Ascending aorta (tissue), 2 donors: Measurements from ENCODE around the gene CELSR2. TPM values are rescaled to one million over a fixed set of nuclear protein-coding genes. Genes with fewer than 3 reads are reported as not detected.

ENCODE experiments used
- DNase-seq, 2 donors: peaks; one replicate each; pipeline ENCODE4 v3.0.0-alpha.2; 2019; ENCODE audit warnings: low spot score in 2 of 2
- H3K27ac ChIP-seq, 2 donors: fragments of 200-600 bp; sonication (generic); one replicate each; pipeline ENCODE4 v1.5.1; 2016 to 2017; ENCODE audit warnings: mild to moderate bottlenecking in 1 of 2
- H3K27me3 ChIP-seq: fragments of 200-600 bp; sonication (generic); one replicate; pipeline ENCODE4 v1.5.1; 2017
- H3K36me3 ChIP-seq, 2 donors: fragments of 200-600 bp; sonication (generic); one replicate each; pipeline ENCODE4 v1.5.1; 2016
- H3K4me1 ChIP-seq, 2 donors: fragments of 200-600 bp; sonication (generic); one replicate each; pipeline ENCODE4 v1.5.1; 2016 to 2017; ENCODE audit warnings: mild to moderate bottlenecking in 1 of 2
- H3K4me3 ChIP-seq, 2 donors: fragments of 200-600 bp; sonication (generic); one replicate each; pipeline ENCODE4 v1.5.1; 2016 to 2017; ENCODE audit warnings: mild to moderate bottlenecking in 1 of 2
- H3K9me3 ChIP-seq, 2 donors: fragments of 200-600 bp; sonication (generic); one replicate each; pipeline ENCODE4 v1.5.1; 2016
- intact Hi-C: fragments of 100-400 bp; cut with DNase I; formaldehyde crosslinking; loops from one replicate; pipeline ENCODE4 v1.15.1; 2023
- total RNA-seq: library from RNA; depleted of rRNA; stranded (reverse); fragments of >200 nt; gene quantifications from one replicate; pipeline ENCODE4 v1.1.0, GENCODE V29; 2016
- TF ChIP-seq, protein P1 (sequence below), 3 experiments: fragments of 200-600 bp in 2 of 3; fragments of 450-650 bp in 1 of 3; sonication (generic) in 2 of 3; IDR thresholded peaks; one replicate each; pipeline ENCODE4 v1.5.1; 2016 to 2019; ENCODE audit warnings: antibody characterized with exemption in 3 of 3, mild to moderate bottlenecking in 1 of 3, moderate library complexity in 1 of 3

Gene CELSR2
- total RNA-seq, 1 donor from 2014 or later, result 3.6 TPM

GRCh38 chr1:109207467-109208103 lies 41.8 kb upstream of the CELSR2 start:
- Histone ChIP-seq H3K27ac (no peak overlapping the region), H3K9me3 (no peaks in the 10 kb centered on the region), H3K36me3 (no peaks in the 10 kb centered on the region), H3K27me3 (no peaks in the 10 kb centered on the region), H3K4me1 (no peaks in the 10 kb centered on the region), H3K4me3 (no peak overlapping the region)
- DNase-seq, result no peak
- intact Hi-C loops, result no loop called here
- TF ChIP-seq, protein P1, sequence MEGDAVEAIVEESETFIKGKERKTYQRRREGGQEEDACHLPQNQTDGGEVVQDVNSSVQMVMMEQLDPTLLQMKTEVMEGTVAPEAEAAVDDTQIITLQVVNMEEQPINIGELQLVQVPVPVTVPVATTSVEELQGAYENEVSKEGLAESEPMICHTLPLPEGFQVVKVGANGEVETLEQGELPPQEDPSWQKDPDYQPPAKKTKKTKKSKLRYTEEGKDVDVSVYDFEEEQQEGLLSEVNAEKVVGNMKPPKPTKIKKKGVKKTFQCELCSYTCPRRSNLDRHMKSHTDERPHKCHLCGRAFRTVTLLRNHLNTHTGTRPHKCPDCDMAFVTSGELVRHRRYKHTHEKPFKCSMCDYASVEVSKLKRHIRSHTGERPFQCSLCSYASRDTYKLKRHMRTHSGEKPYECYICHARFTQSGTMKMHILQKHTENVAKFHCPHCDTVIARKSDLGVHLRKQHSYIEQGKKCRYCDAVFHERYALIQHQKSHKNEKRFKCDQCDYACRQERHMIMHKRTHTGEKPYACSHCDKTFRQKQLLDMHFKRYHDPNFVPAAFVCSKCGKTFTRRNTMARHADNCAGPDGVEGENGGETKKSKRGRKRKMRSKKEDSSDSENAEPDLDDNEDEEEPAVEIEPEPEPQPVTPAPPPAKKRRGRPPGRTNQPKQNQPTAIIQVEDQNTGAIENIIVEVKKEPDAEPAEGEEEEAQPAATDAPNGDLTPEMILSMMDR (IDR thresholded peaks at IDR 0.05), result no peak

GRCh38 chr1:109208394-109208793 lies 40.9 kb upstream of the CELSR2 start:
- intact Hi-C loops, result no loop called here
- Histone ChIP-seq H3K9me3 (no peaks in the 10 kb centered on the region), H3K4me3 (peak overlapping the region in 1 of 2 donors; percentile 35), H3K27ac (no peak overlapping the region), H3K27me3 (no peaks in the 10 kb centered on the region), H3K4me1 (no peaks in the 10 kb centered on the region), H3K36me3 (no peaks in the 10 kb centered on the region)
- DNase-seq, result no peak
- TF ChIP-seq, protein P1 (IDR thresholded peaks at IDR 0.05), result no peak

GRCh38 chr1:109208836-109209463 lies 40.4 kb upstream of the CELSR2 start:
- Histone ChIP-seq H3K27ac (no peak overlapping the region), H3K4me3 (peak overlapping the region in 1 of 2 donors; percentile 35), H3K27me3 (no peaks in the 10 kb centered on the region), H3K9me3 (no peaks in the 10 kb centered on the region), H3K4me1 (no peaks in the 10 kb centered on the region), H3K36me3 (no peaks in the 10 kb centered on the region)
- TF ChIP-seq, protein P1 (IDR thresholded peaks at IDR 0.05), result no peak
- no peak for DNase-seq
- intact Hi-C loops, result no loop called here

DNA sequence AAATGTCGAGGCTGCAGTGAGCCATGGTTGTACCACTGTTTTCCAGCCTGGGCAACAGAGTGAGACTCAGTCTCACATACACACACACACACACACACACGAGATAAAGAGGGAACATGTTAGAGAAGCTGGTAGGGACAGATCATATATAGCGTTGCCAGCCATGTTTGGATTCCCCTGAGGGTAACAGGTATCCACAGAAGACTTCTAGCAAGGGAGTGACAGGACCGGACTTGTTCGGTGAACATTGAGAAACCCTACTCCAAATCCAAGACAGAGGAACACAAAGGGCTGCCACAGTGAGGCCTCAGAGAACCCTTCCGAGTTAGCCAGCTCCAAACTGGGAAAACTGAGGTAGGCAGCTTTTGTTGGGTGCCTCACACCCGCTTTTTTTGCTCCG lies 39.3 kb upstream of the CELSR2 start:
- DNase-seq, result no peak

DNA sequence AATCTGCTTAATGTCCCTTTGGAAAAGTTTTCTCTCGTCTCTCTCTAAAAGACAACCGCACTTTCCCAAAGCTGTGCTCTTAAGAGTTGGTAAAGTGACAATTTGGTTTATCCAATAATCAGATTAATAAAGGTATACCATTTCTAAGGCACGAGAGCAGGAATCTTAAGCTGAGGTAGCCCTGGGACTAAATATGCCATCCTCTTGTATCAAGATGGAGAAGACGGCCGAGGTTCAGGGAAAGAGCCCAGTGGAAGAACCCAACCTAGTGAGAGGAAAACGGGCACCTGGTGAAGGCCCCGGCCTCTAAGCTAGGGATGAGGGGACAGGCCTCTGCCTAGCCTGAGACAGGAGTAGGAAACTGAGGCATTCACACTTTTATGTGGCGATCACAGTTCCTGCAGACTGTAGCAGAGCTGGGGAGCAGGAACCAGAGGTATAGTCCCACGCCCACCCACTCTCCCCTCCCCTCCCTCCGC lies 36.0 kb upstream of the CELSR2 start:
- no peaks in the 10 kb centered on the region for H3K36me3 ChIP-seq
- TF ChIP-seq, protein P1 (IDR thresholded peaks at IDR 0.05), result no peak
- intact Hi-C loops, result loop anchor here (1.0 kb wide), 2 partner anchors 15 to 137 kb away; partner anchors contain the start of gene TAF13

More for the DNA sequence above, 39.3 kb upstream of the CELSR2 start:
- TF ChIP-seq, protein P1 (IDR thresholded peaks at IDR 0.05), result no peak
- peaks cover 0 to 2% of the 10 kb centered on the region in 2 donors for H3K4me1 ChIP-seq
- no peak overlapping the region for H3K27ac ChIP-seq
- intact Hi-C loops, result no loop called here
- no peaks in the 10 kb centered on the region for H3K9me3 ChIP-seq
- no peaks in the 10 kb centered on the region for H3K27me3 ChIP-seq
- H3K4me3 ChIP-seq, result no peak overlapping the region
- no peaks in the 10 kb centered on the region for H3K36me3 ChIP-seq

More for the DNA sequence above, 36.0 kb upstream of the CELSR2 start:
- H3K4me3 ChIP-seq, result peak overlapping the region; percentile 79 to 82
- H3K27ac ChIP-seq, result peak overlapping the region; percentile 87 to 94
- H3K9me3 ChIP-seq, result no peaks in the 10 kb centered on the region
- H3K27me3 ChIP-seq, result no peaks in the 10 kb centered on the region
- H3K4me1 ChIP-seq, result peaks cover 10 to 22% of the 10 kb centered on the region in 2 donors
- no peak for DNase-seq
